B cell (primary cell): ENCODE measurements around the gene TSKS.

Experiments
- EZH2 ChIP-seq: IDR thresholded peaks from 2 replicates; pipeline ENCODE4 v1.6.1; 2012; ENCODE audit warnings: borderline replicate concordance, low read depth, mild to moderate bottlenecking, moderate library complexity, low read length; ENCODE audit not compliant: insufficient read depth, poor library complexity, severe bottlenecking
- TF ChIP-seq, protein P1 (sequence below): fragments of 200-600 bp; IDR thresholded peaks from one replicate; pipeline ENCODE4 v1.8.0; 2022; ENCODE audit warnings: antibody characterized with exemption, mild to moderate bottlenecking

DNA sequence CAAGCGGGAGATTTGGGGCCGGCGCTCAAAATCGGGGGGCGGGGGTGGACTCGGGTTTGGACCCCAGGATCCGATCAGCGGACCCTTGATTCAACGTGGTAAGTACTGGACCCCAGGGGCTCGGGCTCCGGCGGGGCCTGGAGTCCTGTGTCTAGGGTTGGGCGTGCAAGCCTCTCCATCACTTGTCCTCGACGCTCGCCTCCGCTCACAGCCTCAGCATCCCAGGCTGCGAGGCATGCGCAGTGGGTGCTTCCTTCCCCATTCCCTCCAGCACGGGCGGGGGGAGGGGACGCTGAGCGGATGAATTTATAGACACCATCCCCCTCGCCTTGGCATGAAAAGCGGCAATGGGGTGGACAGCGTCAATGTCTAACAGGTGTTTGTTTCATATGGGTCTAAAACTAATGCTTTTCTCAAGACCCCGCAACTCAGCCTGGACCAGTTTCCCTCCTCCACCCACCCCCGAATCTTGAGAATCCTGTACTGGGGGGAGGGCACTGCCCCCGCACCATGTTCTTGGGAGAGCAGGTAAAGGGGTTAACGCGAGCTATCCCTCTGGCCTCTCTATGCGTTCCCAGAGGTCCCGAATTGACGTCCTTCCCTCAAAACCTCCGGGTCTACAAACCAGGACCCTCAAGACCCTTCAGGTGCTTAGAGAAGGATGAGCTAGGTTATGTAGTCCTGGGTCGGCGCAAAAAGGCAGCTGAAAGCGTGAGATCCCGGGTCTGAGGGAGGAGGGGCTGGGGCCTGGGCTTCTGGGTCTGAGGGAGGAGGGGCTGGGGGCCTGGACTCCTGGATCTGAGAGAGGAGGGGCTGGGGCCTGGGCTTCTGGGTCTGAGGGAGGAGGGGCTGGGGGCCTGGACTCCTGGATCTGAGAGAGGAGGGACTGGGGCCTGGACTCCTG, 71.6 kb downstream of the TSKS start:
- TF ChIP-seq, protein P1, sequence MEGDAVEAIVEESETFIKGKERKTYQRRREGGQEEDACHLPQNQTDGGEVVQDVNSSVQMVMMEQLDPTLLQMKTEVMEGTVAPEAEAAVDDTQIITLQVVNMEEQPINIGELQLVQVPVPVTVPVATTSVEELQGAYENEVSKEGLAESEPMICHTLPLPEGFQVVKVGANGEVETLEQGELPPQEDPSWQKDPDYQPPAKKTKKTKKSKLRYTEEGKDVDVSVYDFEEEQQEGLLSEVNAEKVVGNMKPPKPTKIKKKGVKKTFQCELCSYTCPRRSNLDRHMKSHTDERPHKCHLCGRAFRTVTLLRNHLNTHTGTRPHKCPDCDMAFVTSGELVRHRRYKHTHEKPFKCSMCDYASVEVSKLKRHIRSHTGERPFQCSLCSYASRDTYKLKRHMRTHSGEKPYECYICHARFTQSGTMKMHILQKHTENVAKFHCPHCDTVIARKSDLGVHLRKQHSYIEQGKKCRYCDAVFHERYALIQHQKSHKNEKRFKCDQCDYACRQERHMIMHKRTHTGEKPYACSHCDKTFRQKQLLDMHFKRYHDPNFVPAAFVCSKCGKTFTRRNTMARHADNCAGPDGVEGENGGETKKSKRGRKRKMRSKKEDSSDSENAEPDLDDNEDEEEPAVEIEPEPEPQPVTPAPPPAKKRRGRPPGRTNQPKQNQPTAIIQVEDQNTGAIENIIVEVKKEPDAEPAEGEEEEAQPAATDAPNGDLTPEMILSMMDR = no peak
- TF ChIP-seq EZH2 = no peak
